MCF 10A (cell line): ENCODE measurements around the gene TGFB1I1. TPM values are rescaled to one million over a fixed set of nuclear protein-coding genes. Genes with fewer than 3 reads are reported as not detected.

Experiments
- BruUV-seq: library from RNA; stranded (reverse); fragments of 400-500 nt; replicated peaks from 2 replicates; lab custom pipeline; 2021; lab: Mats Ljungman, UMichigan
- CTCF ChIA-PET: fragments of 300-600 bp; sonication (Branson Sonifier 250); formaldehyde crosslinking; extraction: SDS; loops from one replicate; lab custom pipeline; 2021; ENCODE audit warnings: antibody characterized with exemption, inconsistent platforms; lab: Yijun Ruan, JAX
- POLR2A ChIA-PET: fragments of 300-600, 350-650 bp; sonication (Branson Sonifier 250); formaldehyde crosslinking; extraction: SDS; loops from one replicate; lab custom pipeline; 2020; ENCODE audit warnings: antibody characterized with exemption, inconsistent platforms; lab: Yijun Ruan, JAX
- DNase-seq: peaks from one replicate; pipeline ENCODE4 v3.0.0-alpha.2; 2018; ENCODE audit not compliant: unreplicated experiment
- H3K27ac Mint-ChIP-seq: one replicate; pipeline ENCODE4 v1.8.0; 2022; ENCODE audit warnings: mild to moderate bottlenecking, low read depth, mixed read lengths; ENCODE audit not compliant: unreplicated experiment
- H3K27me3 Mint-ChIP-seq: one replicate; pipeline ENCODE4 v1.8.0; 2022; ENCODE audit warnings: mixed read lengths; ENCODE audit not compliant: insufficient read depth, unreplicated experiment
- H3K36me3 Mint-ChIP-seq: one replicate; pipeline ENCODE4 v1.8.0; 2022; ENCODE audit warnings: mild to moderate bottlenecking, moderate library complexity, mixed read lengths; ENCODE audit not compliant: insufficient read depth, unreplicated experiment
- H3K4me1 Mint-ChIP-seq: one replicate; pipeline ENCODE4 v1.8.0; 2022; ENCODE audit warnings: mixed read lengths; ENCODE audit not compliant: insufficient read depth, unreplicated experiment
- H3K4me3 Mint-ChIP-seq: one replicate; pipeline ENCODE4 v1.8.0; 2022; ENCODE audit warnings: mild to moderate bottlenecking, moderate library complexity, mixed read lengths; ENCODE audit not compliant: unreplicated experiment
- H3K9me3 Mint-ChIP-seq: one replicate; pipeline ENCODE4 v1.8.0; 2022; ENCODE audit warnings: mixed read lengths; ENCODE audit not compliant: unreplicated experiment
- intact Hi-C: fragments of 100-400 bp; cut with micrococcal nuclease; formaldehyde crosslinking; loops from 2 replicates; pipeline ENCODE4 v1.14.1; 2022
- total RNA-seq: library from RNA; stranded (reverse); gene quantifications from 2 replicates; pipeline ENCODE4 v1.2.3, GENCODE V29; 2022
- TF ChIP-seq, protein P1 (sequence below): fragments of 200-600 bp; IDR thresholded peaks from one replicate; pipeline ENCODE4 v1.8.0; 2022; ENCODE audit warnings: antibody characterized with exemption, mild to moderate bottlenecking; ENCODE audit not compliant: unreplicated experiment

TGFB1I1 gene
- total RNA-seq, 1 experiment from 2014 or later = 14.7 TPM

DNA sequence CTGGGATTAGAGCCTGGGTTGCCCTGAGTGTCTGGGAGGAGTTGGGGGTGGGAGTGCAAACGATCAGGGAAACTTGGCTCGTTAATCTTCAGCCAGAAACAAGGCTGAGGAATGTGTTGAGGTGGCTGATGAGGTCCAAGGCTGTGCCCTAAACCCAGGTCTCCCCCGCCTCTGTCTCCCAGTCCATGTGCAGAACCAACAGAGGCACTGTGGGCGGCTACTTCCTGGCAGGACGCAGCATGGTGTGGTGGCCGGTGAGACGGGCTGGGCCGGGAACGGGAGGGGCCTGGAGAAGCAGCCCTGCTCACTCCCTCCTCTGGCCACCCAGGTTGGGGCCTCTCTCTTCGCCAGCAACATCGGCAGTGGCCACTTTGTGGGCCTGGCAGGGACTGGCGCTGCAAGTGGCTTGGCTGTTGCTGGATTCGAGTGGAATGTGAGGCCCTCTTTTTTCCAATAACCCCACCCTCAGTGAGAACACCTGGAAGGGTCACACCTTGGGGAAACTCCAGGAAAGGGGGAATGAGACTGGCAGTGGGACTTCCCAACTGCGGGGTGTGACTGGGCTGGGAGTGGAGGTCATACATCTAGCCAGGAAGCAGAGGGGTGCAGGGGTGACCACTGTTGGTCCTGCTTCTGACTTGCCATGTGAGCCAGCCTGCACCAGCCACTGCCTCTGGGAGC, 12.7 kb downstream of the TGFB1I1 start:
- intact Hi-C loops = no loop called here
- H3K36me3 Mint-ChIP-seq = peaks cover 14% of the 10 kb centered on the region
- POLR2A ChIA-PET = interaction anchor here (0.9 kb wide), 1 partner anchor 228 kb away, joined by 3 read pairs; a partner anchor contains a TSS
- no TSS peak for BruUV-seq
- H3K9me3 Mint-ChIP-seq = no peaks in the 10 kb centered on the region
- CTCF ChIA-PET = interaction anchor here (1.5 kb wide), 1 partner anchor 10 kb away, joined by 3 read pairs; no protein-coding TSS in a partner anchor
- H3K27me3 Mint-ChIP-seq = peaks cover 13% of the 10 kb centered on the region
- H3K4me3 Mint-ChIP-seq = no peak overlapping the region
- DNase-seq = no peak
- H3K4me1 Mint-ChIP-seq = no peaks in the 10 kb centered on the region
- no peak overlapping the region for H3K27ac Mint-ChIP-seq
- TF ChIP-seq, protein P1, sequence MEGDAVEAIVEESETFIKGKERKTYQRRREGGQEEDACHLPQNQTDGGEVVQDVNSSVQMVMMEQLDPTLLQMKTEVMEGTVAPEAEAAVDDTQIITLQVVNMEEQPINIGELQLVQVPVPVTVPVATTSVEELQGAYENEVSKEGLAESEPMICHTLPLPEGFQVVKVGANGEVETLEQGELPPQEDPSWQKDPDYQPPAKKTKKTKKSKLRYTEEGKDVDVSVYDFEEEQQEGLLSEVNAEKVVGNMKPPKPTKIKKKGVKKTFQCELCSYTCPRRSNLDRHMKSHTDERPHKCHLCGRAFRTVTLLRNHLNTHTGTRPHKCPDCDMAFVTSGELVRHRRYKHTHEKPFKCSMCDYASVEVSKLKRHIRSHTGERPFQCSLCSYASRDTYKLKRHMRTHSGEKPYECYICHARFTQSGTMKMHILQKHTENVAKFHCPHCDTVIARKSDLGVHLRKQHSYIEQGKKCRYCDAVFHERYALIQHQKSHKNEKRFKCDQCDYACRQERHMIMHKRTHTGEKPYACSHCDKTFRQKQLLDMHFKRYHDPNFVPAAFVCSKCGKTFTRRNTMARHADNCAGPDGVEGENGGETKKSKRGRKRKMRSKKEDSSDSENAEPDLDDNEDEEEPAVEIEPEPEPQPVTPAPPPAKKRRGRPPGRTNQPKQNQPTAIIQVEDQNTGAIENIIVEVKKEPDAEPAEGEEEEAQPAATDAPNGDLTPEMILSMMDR = no peak

DNA sequence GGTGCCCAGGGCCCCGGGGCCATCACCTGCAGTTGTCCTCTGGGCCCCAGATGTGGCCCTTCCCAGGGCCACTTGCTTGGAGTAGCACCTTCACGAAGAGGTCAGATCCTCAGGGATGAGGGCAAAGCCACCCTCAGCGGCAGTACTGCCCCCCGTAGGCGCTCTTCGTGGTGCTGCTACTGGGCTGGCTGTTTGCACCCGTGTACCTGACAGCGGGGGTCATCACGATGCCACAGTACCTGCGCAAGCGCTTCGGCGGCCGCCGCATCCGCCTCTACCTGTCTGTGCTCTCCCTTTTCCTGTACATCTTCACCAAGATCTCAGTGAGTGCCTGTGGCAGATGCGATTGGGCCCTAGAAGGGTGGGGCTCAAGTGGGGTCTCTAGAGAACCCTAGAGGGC, 13.6 kb downstream of the TGFB1I1 start:
- Mint-ChIP-seq H3K36me3 (peaks cover 14% of the 10 kb centered on the region), H3K27ac (no peak overlapping the region), H3K27me3 (peaks cover 8% of the 10 kb centered on the region), H3K4me1 (no peaks in the 10 kb centered on the region), H3K4me3 (no peak overlapping the region), H3K9me3 (no peaks in the 10 kb centered on the region)
- ChIA-PET POLR2A (interaction anchor here (0.9 kb wide), 1 partner anchor 228 kb away, joined by 3 read pairs; a partner anchor contains a TSS), CTCF (interaction anchor here (1.5 to 4.1 kb wide), 2 partner anchors 11 to 25 kb away, joined by 3 to 19 read pairs; partner anchors contain the start of gene ARMC5)
- TF ChIP-seq, protein P1 = no peak
- intact Hi-C loops = no loop called here
- no TSS peak for BruUV-seq
- no peak for DNase-seq

DNA sequence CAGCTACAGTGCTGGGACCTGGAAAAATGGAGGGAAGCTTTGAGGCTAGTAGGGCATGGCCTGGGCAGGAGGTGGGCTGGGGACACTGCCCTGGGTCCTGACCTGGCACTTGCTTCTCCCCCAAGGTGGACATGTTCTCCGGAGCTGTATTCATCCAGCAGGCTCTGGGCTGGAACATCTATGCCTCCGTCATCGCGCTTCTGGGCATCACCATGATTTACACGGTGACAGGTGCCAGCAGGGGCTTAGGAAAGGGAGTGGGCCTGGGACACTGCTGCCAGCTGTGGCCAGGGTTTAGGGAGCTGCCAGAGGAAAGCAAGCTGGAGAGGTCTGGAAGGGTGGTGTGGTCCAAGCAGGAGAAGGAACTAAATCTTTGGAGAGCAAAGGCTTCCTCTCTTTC, 14.1 kb downstream of the TGFB1I1 start:
- TF ChIP-seq, protein P1 = no peak
- Mint-ChIP-seq H3K27ac (no peak overlapping the region), H3K4me1 (no peaks in the 10 kb centered on the region), H3K4me3 (no peak overlapping the region), H3K9me3 (no peaks in the 10 kb centered on the region), H3K27me3 (peaks cover 3% of the 10 kb centered on the region), H3K36me3 (peaks cover 14% of the 10 kb centered on the region)
- CTCF ChIA-PET = interaction anchor here (1.1 to 4.1 kb wide), 3 partner anchors 21 to 211 kb away, joined by 3 to 19 read pairs (median 6); partner anchors contain the start of gene ARMC5
- BruUV-seq = no TSS peak
- DNase-seq = no peak
- intact Hi-C loops = no loop called here
- POLR2A ChIA-PET = no interaction called here

DNA sequence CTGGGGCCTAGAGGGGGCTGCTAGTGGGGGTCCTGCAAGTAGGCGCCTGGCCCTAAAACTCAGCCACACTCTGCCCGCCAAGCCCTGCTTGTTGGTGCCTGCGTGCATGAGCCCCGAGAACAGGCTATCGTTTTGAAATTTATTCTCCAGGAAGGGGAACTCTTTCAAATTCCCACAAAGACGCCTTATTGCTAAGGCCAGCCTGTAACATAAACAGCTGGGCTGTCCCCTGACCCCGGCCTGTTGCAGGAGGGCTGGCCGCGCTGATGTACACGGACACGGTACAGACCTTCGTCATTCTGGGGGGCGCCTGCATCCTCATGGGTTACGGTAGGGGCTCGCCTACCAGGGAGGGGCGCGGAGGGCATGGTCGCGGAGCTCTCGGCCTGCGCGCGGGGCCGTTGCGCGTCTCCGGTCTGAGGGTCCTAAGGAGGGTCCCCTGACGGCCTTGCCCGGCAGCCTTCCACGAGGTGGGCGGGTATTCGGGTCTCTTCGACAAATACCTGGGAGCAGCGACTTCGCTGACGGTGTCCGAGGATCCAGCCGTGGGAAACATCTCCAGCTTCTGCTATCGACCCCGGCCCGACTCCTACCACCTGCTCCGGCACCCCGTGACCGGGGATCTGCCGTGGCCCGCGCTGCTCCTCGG, 15.2 kb downstream of the TGFB1I1 start:
- Mint-ChIP-seq H3K27me3 (no peaks in the 10 kb centered on the region), H3K36me3 (peaks cover 14% of the 10 kb centered on the region), H3K27ac (no peak overlapping the region), H3K4me1 (no peaks in the 10 kb centered on the region), H3K9me3 (no peaks in the 10 kb centered on the region), H3K4me3 (peak overlapping the region; percentile 71)
- TF ChIP-seq, protein P1 = no peak
- DNase-seq = no peak
- CTCF ChIA-PET = interaction anchor here (0.6 to 4.1 kb wide), 6 partner anchors 20 to 382 kb away, joined by 3 to 19 read pairs (median 4); partner anchors contain the start of genes ARMC5 and ZNF843
- intact Hi-C loops = no loop called here
- POLR2A ChIA-PET = interaction anchor here (0.6 to 1.0 kb wide), 3 partner anchors 10 to 24 kb away, joined by 3 read pairs; no protein-coding TSS in a partner anchor
- no TSS peak for BruUV-seq
